GM23338 (cell line): ENCODE data around the gene MAPK14. TPM values are rescaled to one million over a fixed set of nuclear protein-coding genes. Genes with fewer than 3 reads are reported as not detected.
"Not testable (repeated sequence)": the region's sequence is repeated elsewhere in the genome, so short reads cannot be mapped to it uniquely, and the experiment has no call there.

ENCODE experiments used
- ATAC-seq: fragments of 200-7000 bp; cut with Tn5 transposase; 3 replicates; pipeline ENCODE4 v1.9.1; 2020
- DNase-seq: peaks from one replicate; pipeline ENCODE4 v3.0.0-alpha.2; 2015; ENCODE audit warnings: low spot score
- H2AFZ ChIP-seq: fragments of 200-600 bp; sonication (generic); 2 replicates; pipeline ENCODE4 v1.8.0; 2016; ENCODE audit warnings: antibody characterized with exemption, mild to moderate bottlenecking, moderate library complexity
- H3F3A ChIP-seq: fragments of 200-600 bp; sonication (generic); replicated peaks from 2 replicates; pipeline ENCODE4 v1.8.0; 2017; ENCODE audit warnings: antibody characterized with exemption, mixed run types, low read depth
- H3K27ac ChIP-seq: fragments of 200-600 bp; sonication (generic); 2 replicates; pipeline ENCODE4 v1.6.1; 2016; ENCODE audit warnings: low read depth
- H3K27me3 ChIP-seq: fragments of 200-600 bp; sonication (generic); 2 replicates; pipeline ENCODE4 v1.8.0; 2016; ENCODE audit warnings: mild to moderate bottlenecking, mixed run types, moderate library complexity; ENCODE audit not compliant: insufficient read depth
- H3K36me3 ChIP-seq: fragments of 200-600 bp; sonication (generic); 2 replicates; pipeline ENCODE4 v1.8.0; 2016; ENCODE audit warnings: mild to moderate bottlenecking; ENCODE audit not compliant: insufficient read depth
- H3K4me1 ChIP-seq: fragments of 200-600 bp; sonication (generic); 2 replicates; pipeline ENCODE4 v1.8.0; 2016; ENCODE audit warnings: mild to moderate bottlenecking, moderate library complexity; ENCODE audit not compliant: insufficient read depth
- H3K4me2 ChIP-seq: fragments of 200-600 bp; sonication (generic); 2 replicates; pipeline ENCODE4 v1.7.1; 2017; ENCODE audit warnings: mixed run types
- H3K4me3 ChIP-seq: fragments of 200-600 bp; sonication (generic); 2 replicates; pipeline ENCODE4 v1.6.1; 2016; ENCODE audit warnings: mixed run types
- H3K79me2 ChIP-seq: fragments of 200-600 bp; sonication (generic); replicated peaks from 2 replicates; pipeline ENCODE4 v1.8.0; 2017; ENCODE audit warnings: mild to moderate bottlenecking; ENCODE audit not compliant: insufficient read depth
- H3K9me2 ChIP-seq: fragments of 200-600 bp; sonication (generic); 2 replicates; pipeline ENCODE4 v1.8.0; 2017; ENCODE audit not compliant: insufficient read depth
- H4K20me1 ChIP-seq: fragments of 200-600 bp; sonication (generic); replicated peaks from 2 replicates; pipeline ENCODE4 v1.8.0; 2017; ENCODE audit warnings: mild to moderate bottlenecking; ENCODE audit not compliant: insufficient read depth
- H3K27ac Mint-ChIP-seq: 2 replicates; pipeline ENCODE4 v1.8.0; 2020; ENCODE audit warnings: inconsistent platforms, mild to moderate bottlenecking, moderate library complexity, mixed read lengths
- H3K27me3 Mint-ChIP-seq: 3 replicates; pipeline ENCODE4 v1.8.0; 2022; ENCODE audit warnings: low read depth, mild to moderate bottlenecking, moderate library complexity, mixed read lengths, inconsistent platforms; ENCODE audit not compliant: insufficient read depth, poor library complexity
- H3K36me3 Mint-ChIP-seq: 3 replicates; pipeline ENCODE4 v1.8.0; 2021; ENCODE audit warnings: low read depth, mild to moderate bottlenecking, inconsistent platforms, moderate library complexity, mixed read lengths
- H3K4me1 Mint-ChIP-seq: 3 replicates; pipeline ENCODE4 v1.8.0; 2020; ENCODE audit warnings: mild to moderate bottlenecking, inconsistent platforms, mixed read lengths
- H3K4me3 Mint-ChIP-seq: 3 replicates; pipeline ENCODE4 v1.8.0; 2021; ENCODE audit warnings: moderate library complexity, mild to moderate bottlenecking, inconsistent platforms, mixed read lengths
- H3K9me3 Mint-ChIP-seq: 3 replicates; pipeline ENCODE4 v1.8.0; 2020; ENCODE audit warnings: moderate library complexity, mild to moderate bottlenecking, inconsistent platforms, mixed read lengths
- CREB1 ChIP-seq: fragments of 250-450 bp; sonication (Bioruptor Pico); IDR thresholded peaks from 2 replicates; pipeline ENCODE4 v1.5.0; 2020; ENCODE audit warnings: low read depth, mild to moderate bottlenecking, moderate library complexity
- JUNB ChIP-seq: IDR thresholded peaks from one replicate; pipeline ENCODE4 v1.6.1; 2016; ENCODE audit warnings: antibody characterized with exemption; ENCODE audit not compliant: unreplicated experiment
- POLR2AphosphoS5 ChIP-seq: IDR thresholded peaks from 2 replicates; pipeline ENCODE4 v1.6.1; 2016; ENCODE audit warnings: antibody characterized with exemption, low read depth
- STAT1 ChIP-seq: IDR thresholded peaks from one replicate; pipeline ENCODE4 v1.6.1; 2016; ENCODE audit warnings: antibody characterized with exemption; ENCODE audit not compliant: unreplicated experiment
- polyA plus RNA-seq: library from polyadenylated mRNA; unstranded; fragments of >200 nt; fragmentation: Nextera tagmentation; extraction: Ambion mirVana; gene quantifications from 2 replicates; pipeline ENCODE4 v1.2.1, GENCODE V29; 2016
- total RNA-seq: library from RNA; depleted of rRNA; stranded (reverse); fragments of >200 nt; shearing (Covaris generic); gene quantifications from 2 replicates; pipeline ENCODE4 v1.2.3, GENCODE V29; 2014
- TF ChIP-seq, protein P1 (sequence below), 2 experiments: fragments of 200-600 bp in 1 of 2; sonication (generic) in 1 of 2; conservative IDR thresholded peaks; 2 replicates each; pipeline versions ENCODE4 v1.5.1 to v1.6.1; 2016 to 2017; ENCODE audit warnings: antibody characterized with exemption in 2 of 2, low read depth in 2 of 2, mild to moderate bottlenecking in 2 of 2, moderate library complexity in 1 of 2
- TF ChIP-seq, protein P2 (sequence below): fragments of 250-450 bp; sonication (Bioruptor Pico); IDR thresholded peaks from 2 replicates; pipeline ENCODE4 v1.5.0; 2020; ENCODE audit warnings: mild to moderate bottlenecking, moderate library complexity

The MAPK14 gene
- total and polyA plus RNA-seq, 2 experiments from 2014 or later = 8.8 to 44.5 TPM

DNA sequence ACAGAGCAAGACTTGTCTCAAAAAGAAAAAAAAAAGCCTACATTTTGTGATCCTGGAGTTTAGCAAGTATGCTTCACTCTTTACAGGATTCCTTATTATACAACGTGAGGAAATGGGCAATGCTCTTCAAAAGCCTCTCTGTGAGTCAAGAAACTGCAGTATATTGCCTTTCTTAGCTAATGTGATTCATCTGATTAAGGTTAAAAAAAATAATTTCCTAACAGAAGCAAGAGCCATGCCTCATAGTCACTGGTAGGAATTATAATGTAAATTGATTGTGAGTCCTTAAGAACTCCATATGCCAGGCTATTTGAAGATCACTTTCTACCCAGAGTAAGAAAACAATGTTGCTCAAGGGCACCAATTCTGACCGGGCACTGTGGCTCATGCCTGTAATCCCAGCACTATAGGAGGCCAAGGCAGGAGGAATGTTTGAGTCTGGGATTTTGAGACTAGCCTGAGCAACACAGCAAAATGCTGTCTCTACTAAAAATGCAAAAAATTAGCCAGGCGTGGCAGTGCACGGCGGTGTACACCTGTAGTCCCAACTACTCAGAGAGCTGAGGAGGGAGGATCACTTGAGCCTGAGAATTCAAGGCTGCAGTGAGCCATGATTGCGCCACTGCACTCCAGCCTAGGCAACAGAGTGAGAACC lies 46.5 kb upstream of the MAPK14 start (continued):
- TF ChIP-seq, protein P1, sequence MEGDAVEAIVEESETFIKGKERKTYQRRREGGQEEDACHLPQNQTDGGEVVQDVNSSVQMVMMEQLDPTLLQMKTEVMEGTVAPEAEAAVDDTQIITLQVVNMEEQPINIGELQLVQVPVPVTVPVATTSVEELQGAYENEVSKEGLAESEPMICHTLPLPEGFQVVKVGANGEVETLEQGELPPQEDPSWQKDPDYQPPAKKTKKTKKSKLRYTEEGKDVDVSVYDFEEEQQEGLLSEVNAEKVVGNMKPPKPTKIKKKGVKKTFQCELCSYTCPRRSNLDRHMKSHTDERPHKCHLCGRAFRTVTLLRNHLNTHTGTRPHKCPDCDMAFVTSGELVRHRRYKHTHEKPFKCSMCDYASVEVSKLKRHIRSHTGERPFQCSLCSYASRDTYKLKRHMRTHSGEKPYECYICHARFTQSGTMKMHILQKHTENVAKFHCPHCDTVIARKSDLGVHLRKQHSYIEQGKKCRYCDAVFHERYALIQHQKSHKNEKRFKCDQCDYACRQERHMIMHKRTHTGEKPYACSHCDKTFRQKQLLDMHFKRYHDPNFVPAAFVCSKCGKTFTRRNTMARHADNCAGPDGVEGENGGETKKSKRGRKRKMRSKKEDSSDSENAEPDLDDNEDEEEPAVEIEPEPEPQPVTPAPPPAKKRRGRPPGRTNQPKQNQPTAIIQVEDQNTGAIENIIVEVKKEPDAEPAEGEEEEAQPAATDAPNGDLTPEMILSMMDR (conservative IDR thresholded peaks at IDR 0.05; ENCODE audit: low read depth in 2 of 2) = no peak
- no peak for TF ChIP-seq CREB1

DNA sequence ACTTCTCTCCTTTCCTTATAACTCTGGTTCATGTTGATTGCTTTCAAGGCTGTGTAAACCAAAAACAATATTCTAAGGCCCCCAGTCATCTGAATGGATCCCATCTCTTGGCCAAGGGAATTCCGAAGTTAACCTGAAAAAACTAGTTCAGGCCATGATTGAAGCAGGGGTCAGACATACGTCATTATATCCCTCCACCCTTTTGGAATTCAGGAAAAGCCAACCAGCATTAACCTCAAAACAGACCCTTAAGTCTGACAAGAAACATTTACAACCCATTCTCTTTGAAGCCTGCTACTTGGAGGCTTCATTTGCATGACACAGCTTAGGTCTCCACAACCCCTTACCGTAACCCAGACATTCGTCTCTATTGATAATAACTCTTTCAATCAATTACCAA lies 42.9 kb upstream of the MAPK14 start:
- Histone ChIP-seq H3K79me2 (no peaks in the 10 kb centered on the region), H3K36me3 (no peaks in the 10 kb centered on the region), H3K4me3 (no peak overlapping the region), H4K20me1 (no peaks in the 10 kb centered on the region), H3K9me2 (no peaks in the 10 kb centered on the region), H3K27me3 (no peaks in the 10 kb centered on the region), H3K4me2 (peak overlapping the region; percentile 18; the same call in 1 of the 2 replicates), H2AFZ (no peak overlapping the region), H3K4me1 (peaks cover 8% of the 10 kb centered on the region), H3F3A (no peaks in the 10 kb centered on the region), H3K27ac (no peak overlapping the region)
- Mint-ChIP-seq H3K4me1 (peaks cover 9% of the 10 kb centered on the region), H3K27me3 (no peaks in the 10 kb centered on the region), H3K27ac (peak overlapping the region; percentile 56), H3K36me3 (no peaks in the 10 kb centered on the region), H3K4me3 (no peak overlapping the region), H3K9me3 (no peaks in the 10 kb centered on the region)
- DNase-seq (peak; percentile 72), ATAC-seq (peak; percentile 86)
- TF ChIP-seq JUNB (no peak), STAT1 (no peak), POLR2AphosphoS5 (no peak), CREB1 (peak; percentile 37; the same call in 1 of the 2 replicates)

DNA sequence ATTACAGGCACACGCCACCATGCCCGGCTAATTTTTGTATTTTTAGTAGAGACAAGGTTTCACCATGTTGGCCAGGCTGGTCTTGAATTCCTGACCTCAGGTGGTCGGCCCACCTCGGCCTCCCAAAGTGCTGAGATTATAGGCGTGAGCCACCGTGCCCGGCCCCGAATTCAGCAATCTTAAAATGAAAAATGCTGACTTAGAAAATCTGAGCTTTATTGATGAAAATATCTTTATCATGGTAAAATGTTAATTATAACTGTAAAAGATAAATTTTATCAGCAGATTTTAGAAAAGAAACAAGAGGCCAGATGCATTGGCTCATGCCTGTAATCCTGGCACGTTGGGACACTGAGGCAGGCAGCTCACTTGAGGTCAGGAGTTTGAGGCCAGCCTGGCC lies 39.6 kb upstream of the MAPK14 start:
- not testable (repeated sequence) for H3K9me2 ChIP-seq, H3K4me1 ChIP-seq, H3K27ac ChIP-seq, H3K4me3 ChIP-seq, ATAC-seq, H3K27me3 Mint-ChIP-seq, H2AFZ ChIP-seq, H3K4me3 Mint-ChIP-seq, H3K27me3 ChIP-seq, H3K36me3 ChIP-seq, H3F3A ChIP-seq, H3K27ac Mint-ChIP-seq, H3K9me3 Mint-ChIP-seq, H4K20me1 ChIP-seq, H3K36me3 Mint-ChIP-seq, H3K79me2 ChIP-seq, H3K4me2 ChIP-seq, DNase-seq
- peaks cover 13% of the 10 kb centered on the region for H3K4me1 Mint-ChIP-seq

DNA sequence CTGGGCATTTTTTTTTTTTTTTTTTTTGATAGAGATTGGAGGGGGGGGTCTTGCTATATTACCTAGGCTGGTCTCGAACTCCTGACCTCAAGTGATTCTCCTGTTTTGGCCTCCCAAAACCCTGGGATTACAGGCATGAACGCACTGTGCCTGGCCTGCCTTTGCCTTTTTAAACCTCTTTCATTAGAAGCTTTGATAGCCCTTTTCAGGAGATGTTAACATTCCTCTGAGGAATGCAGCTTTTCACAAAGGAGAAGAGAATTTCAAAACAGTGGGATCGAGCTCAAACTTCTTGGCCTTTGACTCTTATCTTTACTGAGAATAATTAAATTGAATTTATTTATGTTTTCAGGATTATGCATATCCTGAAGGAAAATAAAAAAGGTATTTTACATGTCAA lies 34.5 kb upstream of the MAPK14 start:
- Mint-ChIP-seq H3K4me1 (peaks cover 5% of the 10 kb centered on the region; the same call in 2 of the 3 replicates), H3K27ac (no peak overlapping the region), H3K4me3 (no peak overlapping the region), H3K27me3 (no peaks in the 10 kb centered on the region), H3K36me3 (no peaks in the 10 kb centered on the region), H3K9me3 (no peaks in the 10 kb centered on the region; the same call in 2 of the 3 replicates)
- peaks cover 2% of the 10 kb centered on the region; the same call in 1 of the 2 replicates for H3K9me2 ChIP-seq
- no peaks in the 10 kb centered on the region for H3K4me1 ChIP-seq
- H3K4me2 ChIP-seq = no peak overlapping the region
- H3K79me2 ChIP-seq = no peaks in the 10 kb centered on the region
- H2AFZ ChIP-seq = no peak overlapping the region
- no peak overlapping the region for H3K4me3 ChIP-seq
- DNase-seq = peak; percentile 76
- H4K20me1 ChIP-seq = no peaks in the 10 kb centered on the region
- ATAC-seq = peak; percentile 82
- H3F3A ChIP-seq = no peaks in the 10 kb centered on the region
- no peak overlapping the region for H3K27ac ChIP-seq
- H3K27me3 ChIP-seq = no peaks in the 10 kb centered on the region
- H3K36me3 ChIP-seq = no peaks in the 10 kb centered on the region
- TF ChIP-seq, protein P2, sequence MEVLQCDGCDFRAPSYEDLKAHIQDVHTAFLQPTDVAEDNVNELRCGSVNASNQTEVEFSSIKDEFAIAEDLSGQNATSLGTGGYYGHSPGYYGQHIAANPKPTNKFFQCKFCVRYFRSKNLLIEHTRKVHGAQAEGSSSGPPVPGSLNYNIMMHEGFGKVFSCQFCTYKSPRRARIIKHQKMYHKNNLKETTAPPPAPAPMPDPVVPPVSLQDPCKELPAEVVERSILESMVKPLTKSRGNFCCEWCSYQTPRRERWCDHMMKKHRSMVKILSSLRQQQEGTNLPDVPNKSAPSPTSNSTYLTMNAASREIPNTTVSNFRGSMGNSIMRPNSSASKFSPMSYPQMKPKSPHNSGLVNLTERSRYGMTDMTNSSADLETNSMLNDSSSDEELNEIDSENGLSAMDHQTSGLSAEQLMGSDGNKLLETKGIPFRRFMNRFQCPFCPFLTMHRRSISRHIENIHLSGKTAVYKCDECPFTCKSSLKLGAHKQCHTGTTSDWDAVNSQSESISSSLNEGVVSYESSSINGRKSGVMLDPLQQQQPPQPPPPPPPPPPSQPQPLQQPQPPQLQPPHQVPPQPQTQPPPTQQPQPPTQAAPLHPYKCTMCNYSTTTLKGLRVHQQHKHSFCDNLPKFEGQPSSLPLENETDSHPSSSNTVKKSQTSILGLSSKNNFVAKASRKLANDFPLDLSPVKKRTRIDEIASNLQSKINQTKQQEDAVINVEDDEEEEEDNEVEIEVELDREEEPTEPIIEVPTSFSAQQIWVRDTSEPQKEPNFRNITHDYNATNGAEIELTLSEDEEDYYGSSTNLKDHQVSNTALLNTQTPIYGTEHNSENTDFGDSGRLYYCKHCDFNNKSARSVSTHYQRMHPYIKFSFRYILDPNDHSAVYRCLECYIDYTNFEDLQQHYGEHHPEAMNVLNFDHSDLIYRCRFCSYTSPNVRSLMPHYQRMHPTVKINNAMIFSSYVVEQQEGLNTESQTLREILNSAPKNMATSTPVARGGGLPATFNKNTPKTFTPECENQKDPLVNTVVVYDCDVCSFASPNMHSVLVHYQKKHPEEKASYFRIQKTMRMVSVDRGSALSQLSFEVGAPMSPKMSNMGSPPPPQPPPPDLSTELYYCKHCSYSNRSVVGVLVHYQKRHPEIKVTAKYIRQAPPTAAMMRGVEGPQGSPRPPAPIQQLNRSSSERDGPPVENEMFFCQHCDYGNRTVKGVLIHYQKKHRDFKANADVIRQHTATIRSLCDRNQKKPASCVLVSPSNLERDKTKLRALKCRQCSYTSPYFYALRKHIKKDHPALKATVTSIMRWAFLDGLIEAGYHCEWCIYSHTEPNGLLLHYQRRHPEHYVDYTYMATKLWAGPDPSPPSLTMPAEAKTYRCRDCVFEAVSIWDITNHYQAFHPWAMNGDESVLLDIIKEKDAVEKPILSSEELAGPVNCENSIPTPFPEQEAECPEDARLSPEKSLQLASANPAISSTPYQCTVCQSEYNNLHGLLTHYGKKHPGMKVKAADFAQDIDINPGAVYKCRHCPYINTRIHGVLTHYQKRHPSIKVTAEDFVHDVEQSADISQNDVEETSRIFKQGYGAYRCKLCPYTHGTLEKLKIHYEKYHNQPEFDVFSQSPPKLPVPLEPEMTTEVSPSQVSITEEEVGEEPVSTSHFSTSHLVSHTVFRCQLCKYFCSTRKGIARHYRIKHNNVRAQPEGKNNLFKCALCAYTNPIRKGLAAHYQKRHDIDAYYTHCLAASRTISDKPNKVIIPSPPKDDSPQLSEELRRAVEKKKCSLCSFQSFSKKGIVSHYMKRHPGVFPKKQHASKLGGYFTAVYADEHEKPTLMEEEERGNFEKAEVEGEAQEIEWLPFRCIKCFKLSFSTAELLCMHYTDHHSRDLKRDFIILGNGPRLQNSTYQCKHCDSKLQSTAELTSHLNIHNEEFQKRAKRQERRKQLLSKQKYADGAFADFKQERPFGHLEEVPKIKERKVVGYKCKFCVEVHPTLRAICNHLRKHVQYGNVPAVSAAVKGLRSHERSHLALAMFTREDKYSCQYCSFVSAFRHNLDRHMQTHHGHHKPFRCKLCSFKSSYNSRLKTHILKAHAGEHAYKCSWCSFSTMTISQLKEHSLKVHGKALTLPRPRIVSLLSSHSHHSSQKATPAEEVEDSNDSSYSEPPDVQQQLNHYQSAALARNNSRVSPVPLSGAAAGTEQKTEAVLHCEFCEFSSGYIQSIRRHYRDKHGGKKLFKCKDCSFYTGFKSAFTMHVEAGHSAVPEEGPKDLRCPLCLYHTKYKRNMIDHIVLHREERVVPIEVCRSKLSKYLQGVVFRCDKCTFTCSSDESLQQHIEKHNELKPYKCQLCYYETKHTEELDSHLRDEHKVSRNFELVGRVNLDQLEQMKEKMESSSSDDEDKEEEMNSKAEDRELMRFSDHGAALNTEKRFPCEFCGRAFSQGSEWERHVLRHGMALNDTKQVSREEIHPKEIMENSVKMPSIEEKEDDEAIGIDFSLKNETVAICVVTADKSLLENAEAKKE (CRISPR knock-in tag) = no peak
